Astrocyte (in vitro differentiated cells and primary cell): Measurements from ENCODE around the gene DNAJB4. TPM values are rescaled to one million over a fixed set of nuclear protein-coding genes. Genes with fewer than 3 reads are reported as not detected.

Experiments
- DNase-seq: peaks from one replicate; pipeline ENCODE4 v3.0.0-alpha.2; 2010; ENCODE audit warnings: low read depth
- FAIRE-seq: peaks from 2 replicates; lab custom pipeline; 2011; peaks lifted over from hg19 to GRCh38; lab: Jason Lieb, UNC
- H2AFZ ChIP-seq: 2 replicates; pipeline ENCODE4 v1.6.0; 2012; ENCODE audit warnings: low read depth, low read length, inconsistent platforms
- H3K27ac ChIP-seq: 2 replicates; pipeline ENCODE4 v1.5.1; 2011; ENCODE audit warnings: low read depth, low read length, inconsistent platforms
- H3K27me3 ChIP-seq: 2 replicates; pipeline ENCODE4 v1.6.0; 2011; ENCODE audit warnings: low read length, inconsistent platforms; ENCODE audit not compliant: insufficient read depth
- H3K36me3 ChIP-seq: 2 replicates; pipeline ENCODE4 v1.5.1; 2011; ENCODE audit warnings: low read length, inconsistent platforms; ENCODE audit not compliant: insufficient read depth
- H3K4me1 ChIP-seq: 2 replicates; pipeline ENCODE4 v1.5.1; 2011; ENCODE audit warnings: low read length, inconsistent platforms; ENCODE audit not compliant: insufficient read depth
- H3K4me2 ChIP-seq: 2 replicates; pipeline ENCODE4 v1.6.0; 2012; ENCODE audit warnings: low read length, inconsistent platforms
- H3K4me3 ChIP-seq: 2 replicates; pipeline ENCODE4 v1.5.1; 2011; ENCODE audit warnings: low read depth, mild to moderate bottlenecking, low read length, inconsistent platforms; ENCODE audit not compliant: insufficient read depth
- H3K79me2 ChIP-seq: 2 replicates; pipeline ENCODE4 v1.6.0; 2012; ENCODE audit warnings: mild to moderate bottlenecking, low read length, inconsistent platforms; ENCODE audit not compliant: insufficient read depth
- H3K9ac ChIP-seq: 2 replicates; pipeline ENCODE4 v1.6.0; 2012; ENCODE audit warnings: mild to moderate bottlenecking, low read length, inconsistent platforms
- H3K9me3 ChIP-seq: 2 replicates; pipeline ENCODE4 v1.5.1; 2012; ENCODE audit warnings: low read depth, mild to moderate bottlenecking, low read length, inconsistent platforms; ENCODE audit not compliant: insufficient read depth
- H4K20me1 ChIP-seq: 2 replicates; pipeline ENCODE4 v1.6.0; 2012; ENCODE audit warnings: low read length, inconsistent platforms; ENCODE audit not compliant: insufficient read depth
- H3K27ac Mint-ChIP-seq: one replicate; pipeline ENCODE4 v1.8.0; 2021; ENCODE audit warnings: mild to moderate bottlenecking, mixed read lengths; ENCODE audit not compliant: unreplicated experiment
- H3K27me3 Mint-ChIP-seq: one replicate; pipeline ENCODE4 v1.8.0; 2021; ENCODE audit warnings: low read depth, mixed read lengths; ENCODE audit not compliant: unreplicated experiment
- H3K36me3 Mint-ChIP-seq: one replicate; pipeline ENCODE4 v1.8.0; 2021; ENCODE audit warnings: low read depth, mixed read lengths; ENCODE audit not compliant: unreplicated experiment
- H3K4me1 Mint-ChIP-seq: one replicate; pipeline ENCODE4 v1.8.0; 2021; ENCODE audit warnings: low read depth, mixed read lengths; ENCODE audit not compliant: unreplicated experiment
- H3K4me3 Mint-ChIP-seq: one replicate; pipeline ENCODE4 v1.8.0; 2021; ENCODE audit warnings: mild to moderate bottlenecking, moderate library complexity, mixed read lengths; ENCODE audit not compliant: unreplicated experiment
- H3K9me3 Mint-ChIP-seq: one replicate; pipeline ENCODE4 v1.8.0; 2021; ENCODE audit warnings: mild to moderate bottlenecking, mixed read lengths; ENCODE audit not compliant: unreplicated experiment
- EZH2 ChIP-seq: IDR thresholded peaks from 2 replicates; pipeline ENCODE4 v1.6.1; 2012; ENCODE audit warnings: mild to moderate bottlenecking, low read length, inconsistent platforms; ENCODE audit not compliant: insufficient read depth
- total RNA-seq: library from RNA; stranded (reverse); gene quantifications from 2 replicates; pipeline ENCODE4 v1.2.1, GENCODE V29; 2021
- TF ChIP-seq, protein P1 (sequence below): IDR thresholded peaks from 2 replicates; pipeline ENCODE4 v1.5.1; 2011; ENCODE audit warnings: low read depth, mild to moderate bottlenecking, inconsistent platforms, low read length, moderate library complexity; ENCODE audit not compliant: insufficient read depth

The DNAJB4 gene
- total RNA-seq, 1 donor from 2014 or later, result 58.6 TPM

DNA sequence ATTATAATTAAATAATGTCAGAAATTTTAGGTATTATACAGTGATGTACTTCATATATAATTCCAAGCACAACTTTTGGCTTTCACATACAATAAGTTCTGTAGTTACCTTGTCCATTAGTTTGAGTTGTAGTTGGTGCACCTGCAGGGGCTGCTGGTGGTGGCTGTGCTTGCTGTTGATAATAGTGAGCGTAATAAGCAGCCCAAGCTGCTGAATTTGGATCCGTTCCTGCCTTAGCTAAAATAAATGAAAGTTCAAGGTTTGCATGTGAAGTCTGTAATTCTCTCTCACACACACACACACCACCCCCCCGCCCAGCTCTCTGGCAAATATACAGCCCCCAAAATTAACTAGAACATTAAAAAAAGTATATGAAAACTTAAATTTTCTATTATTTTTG lies 48.3 kb upstream of the DNAJB4 start:
- Histone ChIP-seq H2AFZ (no peak overlapping the region), H3K9me3 (no peaks in the 10 kb centered on the region), H3K4me2 (no peak overlapping the region), H3K27ac (no peak overlapping the region), H3K4me1 (no peaks in the 10 kb centered on the region), H3K27me3 (no peaks in the 10 kb centered on the region), H3K9ac (no peak overlapping the region), H3K4me3 (no peak overlapping the region), H4K20me1 (peaks cover 46% of the 10 kb centered on the region), H3K79me2 (peaks cover 91% of the 10 kb centered on the region), H3K36me3 (peaks cover 88% of the 10 kb centered on the region)
- peaks cover 23% of the 10 kb centered on the region for H3K36me3 Mint-ChIP-seq
- TF ChIP-seq, protein P1, sequence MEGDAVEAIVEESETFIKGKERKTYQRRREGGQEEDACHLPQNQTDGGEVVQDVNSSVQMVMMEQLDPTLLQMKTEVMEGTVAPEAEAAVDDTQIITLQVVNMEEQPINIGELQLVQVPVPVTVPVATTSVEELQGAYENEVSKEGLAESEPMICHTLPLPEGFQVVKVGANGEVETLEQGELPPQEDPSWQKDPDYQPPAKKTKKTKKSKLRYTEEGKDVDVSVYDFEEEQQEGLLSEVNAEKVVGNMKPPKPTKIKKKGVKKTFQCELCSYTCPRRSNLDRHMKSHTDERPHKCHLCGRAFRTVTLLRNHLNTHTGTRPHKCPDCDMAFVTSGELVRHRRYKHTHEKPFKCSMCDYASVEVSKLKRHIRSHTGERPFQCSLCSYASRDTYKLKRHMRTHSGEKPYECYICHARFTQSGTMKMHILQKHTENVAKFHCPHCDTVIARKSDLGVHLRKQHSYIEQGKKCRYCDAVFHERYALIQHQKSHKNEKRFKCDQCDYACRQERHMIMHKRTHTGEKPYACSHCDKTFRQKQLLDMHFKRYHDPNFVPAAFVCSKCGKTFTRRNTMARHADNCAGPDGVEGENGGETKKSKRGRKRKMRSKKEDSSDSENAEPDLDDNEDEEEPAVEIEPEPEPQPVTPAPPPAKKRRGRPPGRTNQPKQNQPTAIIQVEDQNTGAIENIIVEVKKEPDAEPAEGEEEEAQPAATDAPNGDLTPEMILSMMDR, result no peak
- TF ChIP-seq EZH2, result no peak
- DNase-seq (no peak), FAIRE-seq (no peak)
- no peaks in the 10 kb centered on the region for H3K9me3 Mint-ChIP-seq
- no peaks in the 10 kb centered on the region for H3K27me3 Mint-ChIP-seq
- H3K4me1 Mint-ChIP-seq, result peaks cover 6% of the 10 kb centered on the region
- no peak overlapping the region for H3K27ac Mint-ChIP-seq
- H3K4me3 Mint-ChIP-seq, result no peak overlapping the region

DNA sequence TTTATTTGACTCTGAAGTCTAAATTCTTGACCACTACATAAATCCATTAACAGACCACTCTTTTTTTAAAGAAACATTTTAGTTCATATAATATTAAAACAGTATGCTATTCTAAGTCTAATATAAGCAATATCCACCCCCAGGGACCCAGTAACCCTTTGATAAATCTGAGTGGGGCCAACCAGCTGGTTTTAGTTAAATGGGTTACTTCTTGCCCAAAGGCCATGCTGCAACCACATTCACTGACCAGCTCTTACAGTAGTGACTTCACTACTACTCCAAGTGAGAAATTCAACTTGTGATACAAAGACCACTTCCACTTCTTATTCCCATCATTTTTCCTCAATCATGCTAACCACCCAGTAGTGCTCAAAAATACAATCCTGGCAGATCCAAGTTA lies 46.3 kb upstream of the DNAJB4 start:
- Mint-ChIP-seq H3K27me3 (no peaks in the 10 kb centered on the region), H3K9me3 (no peaks in the 10 kb centered on the region), H3K4me1 (peaks cover 13% of the 10 kb centered on the region), H3K27ac (no peak overlapping the region), H3K4me3 (no peak overlapping the region), H3K36me3 (peaks cover 28% of the 10 kb centered on the region)
- peaks cover 92% of the 10 kb centered on the region for H3K79me2 ChIP-seq
- H3K4me1 ChIP-seq, result no peaks in the 10 kb centered on the region
- no peak overlapping the region for H2AFZ ChIP-seq
- no peak overlapping the region for H3K4me2 ChIP-seq
- H3K36me3 ChIP-seq, result peaks cover 93% of the 10 kb centered on the region
- DNase-seq (no peak), FAIRE-seq (no peak)
- TF ChIP-seq, protein P1, result no peak
- TF ChIP-seq EZH2, result no peak
- H3K9me3 ChIP-seq, result no peaks in the 10 kb centered on the region
- no peak overlapping the region for H3K27ac ChIP-seq
- peaks cover 55% of the 10 kb centered on the region for H4K20me1 ChIP-seq
- no peak overlapping the region for H3K9ac ChIP-seq
- no peaks in the 10 kb centered on the region for H3K27me3 ChIP-seq
- H3K4me3 ChIP-seq, result no peak overlapping the region

- Mint-ChIP-seq H3K9me3 (no peaks in the 10 kb centered on the region), H3K27me3 (no peaks in the 10 kb centered on the region), H3K4me1 (peaks cover 13% of the 10 kb centered on the region), H3K36me3 (peaks cover 30% of the 10 kb centered on the region), H3K4me3 (no peak overlapping the region), H3K27ac (no peak overlapping the region)
- Histone ChIP-seq H3K36me3 (peaks cover 96% of the 10 kb centered on the region), H3K27ac (no peak overlapping the region), H2AFZ (no peak overlapping the region), H3K9ac (no peak overlapping the region), H3K79me2 (peaks cover 92% of the 10 kb centered on the region), H3K4me2 (no peak overlapping the region), H3K9me3 (no peaks in the 10 kb centered on the region), H4K20me1 (peaks cover 57% of the 10 kb centered on the region), H3K27me3 (no peaks in the 10 kb centered on the region), H3K4me3 (no peak overlapping the region), H3K4me1 (no peaks in the 10 kb centered on the region)
- TF ChIP-seq, protein P1, result no peak
- no peak for TF ChIP-seq EZH2
- no peak for FAIRE-seq
- DNase-seq, result no peak
These were observed 45.9 kb upstream of the DNAJB4 start for GRCh38 chr1:77958850-77959249.
